Measurements from ENCODE around the gene ABCC2. TPM values are rescaled to one million over a fixed set of nuclear protein-coding genes. Genes with fewer than 3 reads are reported as not detected.

The ABCC2 gene
- total and polyA plus RNA-seq, 2 experiments from 2014 or later, result 0.45 to 2.4 TPM

DNA sequence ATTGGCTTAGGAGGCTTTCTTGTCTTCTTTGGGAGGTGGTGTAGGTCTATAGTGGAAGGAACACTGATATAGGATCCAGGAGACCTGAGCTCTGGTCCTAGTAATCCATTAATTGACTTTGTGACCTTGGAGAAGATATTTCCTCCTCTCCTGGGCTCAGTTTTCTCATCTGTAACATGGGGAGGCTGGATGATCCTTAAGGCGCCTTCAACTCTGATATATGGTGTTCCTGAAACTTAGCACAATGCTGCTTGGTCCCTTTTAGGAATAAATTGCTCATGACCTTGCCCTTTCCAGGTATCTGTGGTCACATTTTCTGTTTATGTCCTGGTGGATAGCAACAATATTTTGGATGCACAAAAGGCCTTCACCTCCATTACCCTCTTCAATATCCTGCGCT lies 25.3 kb downstream of the ABCC2 start:
- Histone ChIP-seq H3K36me3 (ENCODE audit: insufficient read depth) (no peaks in the 10 kb centered on the region), H3K4me1 (ENCODE audit: insufficient read depth) (no peaks in the 10 kb centered on the region), H3K9me2 (ENCODE audit: insufficient read depth) (no peaks in the 10 kb centered on the region), H2AFZ (no peak overlapping the region), H3K27me3 (ENCODE audit: insufficient read depth) (no peaks in the 10 kb centered on the region), H3K27ac (ENCODE audit: low read depth) (no peak overlapping the region), H3K4me3 (no peak overlapping the region), H4K20me1 (replicated peaks; ENCODE audit: insufficient read depth) (no peaks in the 10 kb centered on the region), H3K4me2 (no peak overlapping the region), H3F3A (replicated peaks; ENCODE audit: low read depth) (no peaks in the 10 kb centered on the region), H3K79me2 (replicated peaks; ENCODE audit: insufficient read depth) (no peaks in the 10 kb centered on the region)
- Mint-ChIP-seq H3K27me3 (ENCODE audit: insufficient read depth, low read depth, poor library complexity) (no peaks in the 10 kb centered on the region), H3K36me3 (ENCODE audit: low read depth) (no peaks in the 10 kb centered on the region), H3K4me1 (no peaks in the 10 kb centered on the region), H3K27ac (no peak overlapping the region), H3K4me3 (no peak overlapping the region), H3K9me3 (no peaks in the 10 kb centered on the region)
- TF ChIP-seq ZNF114 (CRISPR knock-in tag; IDR thresholded peaks at IDR 0.05) (no peak), POLR2AphosphoS5 (IDR thresholded peaks at IDR 0.05; ENCODE audit: low read depth) (no peak), CREB1 (CRISPR knock-in tag; IDR thresholded peaks at IDR 0.05; ENCODE audit: low read depth) (no peak), EZH2 (IDR thresholded peaks at IDR 0.05; ENCODE audit: low read depth, unreplicated experiment) (no peak), JUNB (IDR thresholded peaks at IDR 0.05; ENCODE audit: unreplicated experiment) (no peak), EZH2phosphoT487 (IDR thresholded peaks at IDR 0.05; ENCODE audit: unreplicated experiment) (no peak)
- TF ChIP-seq, protein P1, sequence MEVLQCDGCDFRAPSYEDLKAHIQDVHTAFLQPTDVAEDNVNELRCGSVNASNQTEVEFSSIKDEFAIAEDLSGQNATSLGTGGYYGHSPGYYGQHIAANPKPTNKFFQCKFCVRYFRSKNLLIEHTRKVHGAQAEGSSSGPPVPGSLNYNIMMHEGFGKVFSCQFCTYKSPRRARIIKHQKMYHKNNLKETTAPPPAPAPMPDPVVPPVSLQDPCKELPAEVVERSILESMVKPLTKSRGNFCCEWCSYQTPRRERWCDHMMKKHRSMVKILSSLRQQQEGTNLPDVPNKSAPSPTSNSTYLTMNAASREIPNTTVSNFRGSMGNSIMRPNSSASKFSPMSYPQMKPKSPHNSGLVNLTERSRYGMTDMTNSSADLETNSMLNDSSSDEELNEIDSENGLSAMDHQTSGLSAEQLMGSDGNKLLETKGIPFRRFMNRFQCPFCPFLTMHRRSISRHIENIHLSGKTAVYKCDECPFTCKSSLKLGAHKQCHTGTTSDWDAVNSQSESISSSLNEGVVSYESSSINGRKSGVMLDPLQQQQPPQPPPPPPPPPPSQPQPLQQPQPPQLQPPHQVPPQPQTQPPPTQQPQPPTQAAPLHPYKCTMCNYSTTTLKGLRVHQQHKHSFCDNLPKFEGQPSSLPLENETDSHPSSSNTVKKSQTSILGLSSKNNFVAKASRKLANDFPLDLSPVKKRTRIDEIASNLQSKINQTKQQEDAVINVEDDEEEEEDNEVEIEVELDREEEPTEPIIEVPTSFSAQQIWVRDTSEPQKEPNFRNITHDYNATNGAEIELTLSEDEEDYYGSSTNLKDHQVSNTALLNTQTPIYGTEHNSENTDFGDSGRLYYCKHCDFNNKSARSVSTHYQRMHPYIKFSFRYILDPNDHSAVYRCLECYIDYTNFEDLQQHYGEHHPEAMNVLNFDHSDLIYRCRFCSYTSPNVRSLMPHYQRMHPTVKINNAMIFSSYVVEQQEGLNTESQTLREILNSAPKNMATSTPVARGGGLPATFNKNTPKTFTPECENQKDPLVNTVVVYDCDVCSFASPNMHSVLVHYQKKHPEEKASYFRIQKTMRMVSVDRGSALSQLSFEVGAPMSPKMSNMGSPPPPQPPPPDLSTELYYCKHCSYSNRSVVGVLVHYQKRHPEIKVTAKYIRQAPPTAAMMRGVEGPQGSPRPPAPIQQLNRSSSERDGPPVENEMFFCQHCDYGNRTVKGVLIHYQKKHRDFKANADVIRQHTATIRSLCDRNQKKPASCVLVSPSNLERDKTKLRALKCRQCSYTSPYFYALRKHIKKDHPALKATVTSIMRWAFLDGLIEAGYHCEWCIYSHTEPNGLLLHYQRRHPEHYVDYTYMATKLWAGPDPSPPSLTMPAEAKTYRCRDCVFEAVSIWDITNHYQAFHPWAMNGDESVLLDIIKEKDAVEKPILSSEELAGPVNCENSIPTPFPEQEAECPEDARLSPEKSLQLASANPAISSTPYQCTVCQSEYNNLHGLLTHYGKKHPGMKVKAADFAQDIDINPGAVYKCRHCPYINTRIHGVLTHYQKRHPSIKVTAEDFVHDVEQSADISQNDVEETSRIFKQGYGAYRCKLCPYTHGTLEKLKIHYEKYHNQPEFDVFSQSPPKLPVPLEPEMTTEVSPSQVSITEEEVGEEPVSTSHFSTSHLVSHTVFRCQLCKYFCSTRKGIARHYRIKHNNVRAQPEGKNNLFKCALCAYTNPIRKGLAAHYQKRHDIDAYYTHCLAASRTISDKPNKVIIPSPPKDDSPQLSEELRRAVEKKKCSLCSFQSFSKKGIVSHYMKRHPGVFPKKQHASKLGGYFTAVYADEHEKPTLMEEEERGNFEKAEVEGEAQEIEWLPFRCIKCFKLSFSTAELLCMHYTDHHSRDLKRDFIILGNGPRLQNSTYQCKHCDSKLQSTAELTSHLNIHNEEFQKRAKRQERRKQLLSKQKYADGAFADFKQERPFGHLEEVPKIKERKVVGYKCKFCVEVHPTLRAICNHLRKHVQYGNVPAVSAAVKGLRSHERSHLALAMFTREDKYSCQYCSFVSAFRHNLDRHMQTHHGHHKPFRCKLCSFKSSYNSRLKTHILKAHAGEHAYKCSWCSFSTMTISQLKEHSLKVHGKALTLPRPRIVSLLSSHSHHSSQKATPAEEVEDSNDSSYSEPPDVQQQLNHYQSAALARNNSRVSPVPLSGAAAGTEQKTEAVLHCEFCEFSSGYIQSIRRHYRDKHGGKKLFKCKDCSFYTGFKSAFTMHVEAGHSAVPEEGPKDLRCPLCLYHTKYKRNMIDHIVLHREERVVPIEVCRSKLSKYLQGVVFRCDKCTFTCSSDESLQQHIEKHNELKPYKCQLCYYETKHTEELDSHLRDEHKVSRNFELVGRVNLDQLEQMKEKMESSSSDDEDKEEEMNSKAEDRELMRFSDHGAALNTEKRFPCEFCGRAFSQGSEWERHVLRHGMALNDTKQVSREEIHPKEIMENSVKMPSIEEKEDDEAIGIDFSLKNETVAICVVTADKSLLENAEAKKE (CRISPR knock-in tag; IDR thresholded peaks at IDR 0.05), result no peak
- DNase-seq (ENCODE audit: low spot score) (no peak), ATAC-seq (no peak)

DNA sequence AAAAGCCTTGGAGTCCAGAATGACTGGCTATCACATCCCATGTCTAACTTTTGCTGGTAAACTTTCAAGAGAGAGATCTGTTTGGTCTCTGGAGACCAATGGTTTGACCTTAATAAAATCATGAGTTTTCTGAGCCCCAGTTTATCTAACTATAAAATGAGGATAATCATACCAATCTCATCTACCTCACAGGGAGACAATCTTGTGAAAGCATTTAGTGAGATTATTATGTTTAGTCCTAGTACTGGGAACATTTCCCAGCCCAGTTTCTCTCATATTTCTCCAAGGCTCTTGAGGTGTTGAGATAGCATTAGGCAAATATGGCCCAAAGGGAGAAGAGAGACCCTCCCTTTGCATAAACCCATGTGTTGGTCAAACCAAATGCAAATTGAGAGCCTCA lies 25.8 kb downstream of the ABCC2 start:
- Histone ChIP-seq H3F3A (replicated peaks; ENCODE audit: low read depth) (no peaks in the 10 kb centered on the region), H3K4me1 (ENCODE audit: insufficient read depth) (no peaks in the 10 kb centered on the region), H2AFZ (no peak overlapping the region), H3K79me2 (replicated peaks; ENCODE audit: insufficient read depth) (no peaks in the 10 kb centered on the region), H3K27ac (ENCODE audit: low read depth) (no peak overlapping the region), H3K4me3 (no peak overlapping the region), H3K27me3 (ENCODE audit: insufficient read depth) (no peaks in the 10 kb centered on the region), H4K20me1 (replicated peaks; ENCODE audit: insufficient read depth) (no peaks in the 10 kb centered on the region), H3K36me3 (ENCODE audit: insufficient read depth) (no peaks in the 10 kb centered on the region), H3K4me2 (no peak overlapping the region), H3K9me2 (ENCODE audit: insufficient read depth) (no peaks in the 10 kb centered on the region)
- H3K4me1 Mint-ChIP-seq, result no peaks in the 10 kb centered on the region
- DNase-seq (ENCODE audit: low spot score) (no peak), ATAC-seq (no peak)
- no peak for TF ChIP-seq ZNF331 (CRISPR knock-in tag; IDR thresholded peaks at IDR 0.05; ENCODE audit: low read depth)
- TF ChIP-seq EZH2phosphoT487 (IDR thresholded peaks at IDR 0.05; ENCODE audit: unreplicated experiment), result no peak
- TF ChIP-seq ZNF114 (CRISPR knock-in tag; IDR thresholded peaks at IDR 0.05), result no peak
- TF ChIP-seq, protein P2, sequence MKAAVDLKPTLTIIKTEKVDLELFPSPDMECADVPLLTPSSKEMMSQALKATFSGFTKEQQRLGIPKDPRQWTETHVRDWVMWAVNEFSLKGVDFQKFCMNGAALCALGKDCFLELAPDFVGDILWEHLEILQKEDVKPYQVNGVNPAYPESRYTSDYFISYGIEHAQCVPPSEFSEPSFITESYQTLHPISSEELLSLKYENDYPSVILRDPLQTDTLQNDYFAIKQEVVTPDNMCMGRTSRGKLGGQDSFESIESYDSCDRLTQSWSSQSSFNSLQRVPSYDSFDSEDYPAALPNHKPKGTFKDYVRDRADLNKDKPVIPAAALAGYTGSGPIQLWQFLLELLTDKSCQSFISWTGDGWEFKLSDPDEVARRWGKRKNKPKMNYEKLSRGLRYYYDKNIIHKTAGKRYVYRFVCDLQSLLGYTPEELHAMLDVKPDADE (IDR thresholded peaks at IDR 0.05), result no peak
- H3K27ac Mint-ChIP-seq, result no peak overlapping the region
- no peaks in the 10 kb centered on the region for H3K9me3 Mint-ChIP-seq
- no peaks in the 10 kb centered on the region for H3K36me3 Mint-ChIP-seq (ENCODE audit: low read depth)
- no peaks in the 10 kb centered on the region for H3K27me3 Mint-ChIP-seq (ENCODE audit: insufficient read depth, low read depth, poor library complexity)
- H3K4me3 Mint-ChIP-seq, result no peak overlapping the region

All from GM23338 (cell line).